Choroid plexus epithelial cell (primary cell): ENCODE data around the gene COMP.

ENCODE experiments used
- DNase-seq: peaks from one replicate; pipeline ENCODE4 v3.0.0-alpha.2; 2010; ENCODE audit warnings: low read depth
- H3K4me3 ChIP-seq: 2 replicates; pipeline ENCODE4 v1.5.1; 2011; ENCODE audit warnings: low read depth, mild to moderate bottlenecking, control low read depth, low read length, moderate library complexity
- CTCF ChIP-seq: conservative IDR thresholded peaks from 2 replicates; pipeline ENCODE4 v1.5.1; 2011; ENCODE audit warnings: low read depth, mild to moderate bottlenecking, control low read depth, inconsistent platforms, low read length, moderate library complexity

COMP gene

GRCh38 chr19:18761531-18762110 is 29.5 kb downstream of the COMP start:
- no peak overlapping the region for H3K4me3 ChIP-seq
- no peak for DNase-seq
- no peak for TF ChIP-seq CTCF

- no peak overlapping the region for H3K4me3 ChIP-seq
- DNase-seq: no peak
- no peak for TF ChIP-seq CTCF
These were observed 30.4 kb downstream of the COMP start for GRCh38 chr19:18760440-18761383.

GRCh38 chr19:18759995-18760426 is 31.1 kb downstream of the COMP start:
- TF ChIP-seq CTCF: no peak
- no peak for DNase-seq
- no peak overlapping the region for H3K4me3 ChIP-seq

- TF ChIP-seq CTCF: no peak
- no peak for DNase-seq
- H3K4me3 ChIP-seq: no peak overlapping the region
These were observed 31.7 kb downstream of the COMP start for GRCh38 chr19:18759304-18759994.

GRCh38 chr19:18756896-18757295 is 34.2 kb downstream of the COMP start:
- TF ChIP-seq CTCF: no peak
- H3K4me3 ChIP-seq: no peak overlapping the region
- DNase-seq: no peak

GRCh38 chr19:18754501-18754900 is 36.6 kb downstream of the COMP start:
- no peak for TF ChIP-seq CTCF
- no peak for DNase-seq
- H3K4me3 ChIP-seq: no peak overlapping the region
